NCI-H2107 treated with DMSO at 0.1 percent for 48 hours (cell line): ENCODE results near the gene DENND10.
"Not testable (repeated sequence)": the region's sequence is repeated elsewhere in the genome, so short reads cannot be mapped to it uniquely, and the experiment has no call there.

ENCODE experiments used
- DNase-seq: peaks from one replicate; lab custom pipeline; 2025; ENCODE audit not compliant: unreplicated experiment; lab: John Stamatoyannopoulos, UW

The DENND10 gene

GRCh38 chr10:119131512-119132240, 27.8 kb downstream of the DENND10 start:
- DNase-seq: no peak

GRCh38 chr10:119132521-119133345, 28.8 kb downstream of the DENND10 start:
- no peak for DNase-seq

GRCh38 chr10:119133949-119134348, 30.0 kb downstream of the DENND10 start:
- DNase-seq: no peak

- no peak for DNase-seq
These were observed 31.6 kb downstream of the DENND10 start for GRCh38 chr10:119135513-119135881.

GRCh38 chr10:119136084-119136483, 32.2 kb downstream of the DENND10 start:
- DNase-seq: no peak

GRCh38 chr10:119137878-119138277, 34.0 kb downstream of the DENND10 start:
- DNase-seq: not testable (repeated sequence)

GRCh38 chr10:119138346-119139306, 34.7 kb downstream of the DENND10 start:
- no peak for DNase-seq

- no peak for DNase-seq
These were observed 35.7 kb downstream of the DENND10 start for GRCh38 chr10:119139464-119140067.

GRCh38 chr10:119140603-119141245, 36.8 kb downstream of the DENND10 start:
- DNase-seq: no peak

- no peak for DNase-seq
These were observed 39.7 kb downstream of the DENND10 start for GRCh38 chr10:119143657-119144056.

- no peak for DNase-seq
These were observed 45.2 kb downstream of the DENND10 start for GRCh38 chr10:119149157-119149556.

GRCh38 chr10:119149729-119150128, 45.8 kb downstream of the DENND10 start:
- no peak for DNase-seq

GRCh38 chr10:119151601-119152000, 47.7 kb downstream of the DENND10 start:
- not testable (repeated sequence) for DNase-seq

- DNase-seq: no peak
These were observed 49.1 kb downstream of the DENND10 start for GRCh38 chr10:119153041-119153440.

- no peak for DNase-seq
These were observed 49.7 kb downstream of the DENND10 start for GRCh38 chr10:119153661-119154060.

GRCh38 chr10:119159332-119159731, 55.4 kb downstream of the DENND10 start:
- no peak for DNase-seq

GRCh38 chr10:119161680-119162451, 58.0 kb downstream of the DENND10 start:
- DNase-seq: no peak

GRCh38 chr10:119162452-119163092, 58.7 kb downstream of the DENND10 start:
- no peak for DNase-seq
